HG03521 (cell line): ENCODE measurements around the gene PLTP.
"Not testable (repeated sequence)": the region's sequence is repeated elsewhere in the genome, so short reads cannot be mapped to it uniquely, and the experiment has no call there.

Experiments
- ATAC-seq: cut with Tn5 transposase; IDR thresholded peaks from one replicate; pipeline ENCODE4 v1.9.1; 2021; ENCODE audit warnings: mild to moderate bottlenecking, moderate library complexity; ENCODE audit not compliant: unreplicated experiment

The PLTP gene

GRCh38 chr20:45911486-45912343 lies at the start of gene PLTP:
TSS of gene PLTP (minus strand) at chr20:45912155. CDS start at chr20:45911452, 703 bp downstream.
- no peak for ATAC-seq

- no peak for ATAC-seq
Observed at GRCh38 chr20:45959956-45960630, 48.1 kb upstream of the PLTP start.

- no peak for ATAC-seq
Observed at GRCh38 chr20:45959126-45959525, 47.2 kb upstream of the PLTP start.

GRCh38 chr20:45958593-45958992 lies 46.6 kb upstream of the PLTP start:
- no peak for ATAC-seq

- ATAC-seq, result no peak
Observed at GRCh38 chr20:45957021-45957941, 45.3 kb upstream of the PLTP start.

- not testable (repeated sequence) for ATAC-seq
Observed at GRCh38 chr20:45956326-45956725, 44.4 kb upstream of the PLTP start.

GRCh38 chr20:45953672-45954071 lies 41.7 kb upstream of the PLTP start:
- ATAC-seq, result no peak

GRCh38 chr20:45952861-45953260 lies 40.9 kb upstream of the PLTP start:
- ATAC-seq, result no peak

- no peak for ATAC-seq
Observed at GRCh38 chr20:45951925-45952834, 40.2 kb upstream of the PLTP start.

- no peak for ATAC-seq
Observed at GRCh38 chr20:45950330-45950646, 38.3 kb upstream of the PLTP start.

- ATAC-seq, result no peak
Observed at GRCh38 chr20:45949542-45950329, 37.8 kb upstream of the PLTP start.

GRCh38 chr20:45948742-45949541 lies 37.0 kb upstream of the PLTP start:
- ATAC-seq, result no peak

- ATAC-seq, result no peak
Observed at GRCh38 chr20:45948261-45948733, 36.3 kb upstream of the PLTP start.

GRCh38 chr20:45947110-45947866 lies 35.3 kb upstream of the PLTP start:
- ATAC-seq, result no peak

- ATAC-seq, result no peak
Observed at GRCh38 chr20:45946149-45946970, 34.4 kb upstream of the PLTP start.

- ATAC-seq, result no peak
Observed at GRCh38 chr20:45945678-45946148, 33.8 kb upstream of the PLTP start.
